ENCODE results near the gene MICAL1.

- TF ChIP-seq USF1 (IDR thresholded peaks at IDR 0.05) (no peak), FOXM1 (IDR thresholded peaks at IDR 0.05; ENCODE audit: borderline replicate concordance, low read depth) (no peak), ZBTB7A (IDR thresholded peaks at IDR 0.05; ENCODE audit: low read depth) (no peak), REST (IDR thresholded peaks at IDR 0.05; ENCODE audit: low read depth) (no peak), MAX (IDR thresholded peaks at IDR 0.05) (peak; percentile 7; the same call in 1 of the 2 replicates), TCF12 (IDR thresholded peaks at IDR 0.05; ENCODE audit: low read depth) (no peak), RAD21 (IDR thresholded peaks at IDR 0.05; ENCODE audit: low read depth) (no peak)
Observed at GRCh38 chr6:109441069-109441816, 14.3 kb downstream of the MICAL1 start.

Data from Ishikawa (cell line).